Astrocyte (in vitro differentiated cells and primary cell): ENCODE results near the gene RAB4B.
"Not testable (repeated sequence)": the region's sequence is repeated elsewhere in the genome, so short reads cannot be mapped to it uniquely, and the experiment has no call there.

Experiments
- CTCF ChIP-seq: IDR thresholded peaks from 2 replicates; pipeline ENCODE4 v1.5.1; 2011; ENCODE audit warnings: low read depth, mild to moderate bottlenecking, inconsistent platforms, low read length, moderate library complexity; ENCODE audit not compliant: insufficient read depth
- EZH2 ChIP-seq: IDR thresholded peaks from 2 replicates; pipeline ENCODE4 v1.6.1; 2012; ENCODE audit warnings: mild to moderate bottlenecking, low read length, inconsistent platforms; ENCODE audit not compliant: insufficient read depth

- not testable (repeated sequence) for TF ChIP-seq CTCF, EZH2
Measured at GRCh38 chr19:40771101-40771862, 6.8 kb upstream of the RAB4B start.
